HepG2 (cell line): ENCODE results near the gene VEZT. TPM values are rescaled to one million over a fixed set of nuclear protein-coding genes. Genes with fewer than 3 reads are reported as not detected.

Experiments
- CREB3 ChIP-seq: sonication (generic); formaldehyde crosslinking; IDR thresholded peaks from 2 replicates; pipeline ENCODE4 v1.5.0; 2020; ENCODE audit warnings: missing genetic modification reagents
- FLYWCH1 ChIP-seq: sonication (generic); formaldehyde crosslinking; IDR thresholded peaks from 2 replicates; pipeline ENCODE4 v1.8.1; 2023; ENCODE audit warnings: mild to moderate bottlenecking, missing genetic modification reagents
- HINFP ChIP-seq: sonication (generic); formaldehyde crosslinking; IDR thresholded peaks from 2 replicates; pipeline ENCODE4 v1.4.0; 2020; ENCODE audit warnings: low read depth, mild to moderate bottlenecking, missing genetic modification reagents
- HNRNPLL ChIP-seq: fragments of 200-400 bp; formaldehyde crosslinking; IDR thresholded peaks from 2 replicates; pipeline ENCODE4 v1.6.1; 2017; ENCODE audit warnings: mild to moderate bottlenecking, low read depth, low read length; ENCODE audit not compliant: poor library complexity, severe bottlenecking
- ISX ChIP-seq: sonication (generic); formaldehyde crosslinking; conservative IDR thresholded peaks from 2 replicates; pipeline ENCODE4 v1.5.0; 2020; ENCODE audit warnings: missing genetic modification reagents
- KLF13 ChIP-seq: sonication (generic); formaldehyde crosslinking; IDR thresholded peaks from 2 replicates; pipeline ENCODE4 v1.4.0; 2020; ENCODE audit warnings: mild to moderate bottlenecking, missing genetic modification reagents
- MBNL3 ChIP-seq: fragments of 250-450 bp; sonication (Bioruptor Pico); conservative IDR thresholded peaks from 2 replicates; pipeline ENCODE4 v1.8.0; 2022; ENCODE audit warnings: mild to moderate bottlenecking, inconsistent platforms
- POGK ChIP-seq: sonication (generic); formaldehyde crosslinking; conservative IDR thresholded peaks from 2 replicates; pipeline ENCODE4 v1.8.0; 2022; ENCODE audit warnings: mild to moderate bottlenecking, moderate library complexity, missing genetic modification reagents
- POLR2AphosphoS5 ChIP-seq: IDR thresholded peaks from 2 replicates; pipeline ENCODE4 v1.6.1; 2012; ENCODE audit warnings: low read depth, low read length
- PRDM15 ChIP-seq: sonication (generic); formaldehyde crosslinking; IDR thresholded peaks from 2 replicates; pipeline ENCODE4 v1.4.0; 2020; ENCODE audit warnings: missing genetic modification reagents
- PTBP1 ChIP-seq: fragments of 200-400 bp; formaldehyde crosslinking; IDR thresholded peaks from 2 replicates; pipeline ENCODE4 v1.6.1; 2018; ENCODE audit warnings: low read length, low read depth; ENCODE audit not compliant: poor library complexity, severe bottlenecking
- SP140L ChIP-seq: sonication (generic); formaldehyde crosslinking; IDR thresholded peaks from 2 replicates; pipeline ENCODE4 v1.4.0; 2020; ENCODE audit warnings: missing genetic modification reagents, borderline replicate concordance
- TFDP2 ChIP-seq: sonication (generic); formaldehyde crosslinking; IDR thresholded peaks from 2 replicates; pipeline ENCODE4 v1.4.0; 2020; ENCODE audit warnings: missing genetic modification reagents
- THYN1 ChIP-seq: sonication (generic); formaldehyde crosslinking; IDR thresholded peaks from 2 replicates; pipeline ENCODE4 v1.8.1; 2023; ENCODE audit warnings: low read depth, mild to moderate bottlenecking, moderate library complexity, missing genetic modification reagents, borderline replicate concordance
- YEATS4 ChIP-seq: sonication (generic); formaldehyde crosslinking; IDR thresholded peaks from 2 replicates; pipeline ENCODE4 v1.4.0; 2020; ENCODE audit warnings: missing genetic modification reagents, borderline replicate concordance
- ZFP36L1 ChIP-seq: sonication (generic); formaldehyde crosslinking; IDR thresholded peaks from 2 replicates; pipeline ENCODE4 v1.8.0; 2022; ENCODE audit warnings: mild to moderate bottlenecking, missing genetic modification reagents, moderate library complexity
- ZNF264 ChIP-seq: sonication (generic); formaldehyde crosslinking; IDR thresholded peaks from 2 replicates; pipeline ENCODE4 v1.4.0; 2020; ENCODE audit warnings: missing genetic modification reagents
- ZNF431 ChIP-seq: sonication (generic); formaldehyde crosslinking; IDR thresholded peaks from 2 replicates; pipeline ENCODE4 v1.9.0; 2022; ENCODE audit warnings: missing genetic modification reagents, low read depth, mild to moderate bottlenecking, borderline replicate concordance
- ZNF607 ChIP-seq: sonication (generic); formaldehyde crosslinking; IDR thresholded peaks from 2 replicates; pipeline ENCODE4 v1.5.1; 2020; ENCODE audit warnings: missing genetic modification reagents, mild to moderate bottlenecking, borderline replicate concordance
- polyA plus RNA-seq, 8 experiments: library from polyadenylated mRNA; depleted of rRNA in 3 of 8; stranded (reverse) in 7 of 8; unstranded in 1 of 8; fragments of >200 nt; fragmentation: Illumina TruSeq in 4 of 8; extraction: Trizol in 4 of 8; gene quantifications; 2 replicates each; pipeline versions ENCODE4 v1.2.1 to v1.2.3, GENCODE V29; 2011 to 2016; ENCODE audit warnings: low read depth in 4 of 8, missing spikeins in 1 of 8, mixed read lengths in 1 of 8; ENCODE audit not compliant: insufficient read depth in 1 of 8
- total RNA-seq, 5 experiments: library from RNA; depleted of rRNA; stranded (reverse); fragments of >200 nt; fragmentation: Illumina TruSeq; extraction: Trizol; gene quantifications; 2 replicates each; pipeline ENCODE4 v1.2.3, GENCODE V29; 2016; ENCODE audit warnings: low read depth in 1 of 5

VEZT gene
- total and polyA plus RNA-seq, 2 of the 13 experiments (the other 11 are each of a cell fraction or from before 2014, with no cell fraction given) = 35.5 to 51.6 TPM

GRCh38 chr12:95217377-95218149 lies at the start of gene VEZT, which contains the start of gene FGD6 (continued):
- no peak; the same call in none of the 2 replicates for TF ChIP-seq ZFP36L1 (CRISPR knock-in tag)
- TF ChIP-seq SP140L (CRISPR knock-in tag) = peak; percentile 66; the same call in 1 of the 2 replicates
- peak; percentile 84 for TF ChIP-seq POGK (CRISPR knock-in tag)
- TF ChIP-seq THYN1 (CRISPR knock-in tag) = no peak
- peak; percentile 81 for TF ChIP-seq TFDP2
- peak; percentile 83 for TF ChIP-seq YEATS4 (CRISPR knock-in tag)
- no peak for TF ChIP-seq PTBP1
- TF ChIP-seq MBNL3 = no peak
- no peak for TF ChIP-seq CREB3 (CRISPR knock-in tag)
- no peak for TF ChIP-seq PRDM15 (CRISPR knock-in tag)
- TF ChIP-seq HNRNPLL = peak; percentile 68
- no peak for TF ChIP-seq ISX (CRISPR knock-in tag)
- TF ChIP-seq POLR2AphosphoS5 = peak; percentile 86
- TF ChIP-seq ZNF607 (CRISPR knock-in tag) = no peak
- TF ChIP-seq HINFP (CRISPR knock-in tag) = 0 out of 2 replicates have a peak, but pooled peaks have one; percentile 28
- TF ChIP-seq KLF13 (CRISPR knock-in tag) = 0 out of 2 replicates have a peak, but pooled peaks have one; percentile 69
- peak; percentile 57; the same call in 1 of the 2 replicates for TF ChIP-seq ZNF264 (CRISPR knock-in tag)
- TF ChIP-seq ZNF431 = 0 out of 2 replicates have a peak, but pooled peaks have one; percentile 14
- TF ChIP-seq FLYWCH1 = peak; percentile 89; the same call in 1 of the 2 replicates
